NCI-H524 treated with DMSO at 0.1 percent for 48 hours (cell line): ENCODE measurements around the gene AKNA.
"Not testable (repeated sequence)": the region's sequence is repeated elsewhere in the genome, so short reads cannot be mapped to it uniquely, and the experiment has no call there.

ENCODE experiments used
- DNase-seq: peaks from one replicate; lab custom pipeline; 2025; lab: John Stamatoyannopoulos, UW

Gene AKNA

DNA sequence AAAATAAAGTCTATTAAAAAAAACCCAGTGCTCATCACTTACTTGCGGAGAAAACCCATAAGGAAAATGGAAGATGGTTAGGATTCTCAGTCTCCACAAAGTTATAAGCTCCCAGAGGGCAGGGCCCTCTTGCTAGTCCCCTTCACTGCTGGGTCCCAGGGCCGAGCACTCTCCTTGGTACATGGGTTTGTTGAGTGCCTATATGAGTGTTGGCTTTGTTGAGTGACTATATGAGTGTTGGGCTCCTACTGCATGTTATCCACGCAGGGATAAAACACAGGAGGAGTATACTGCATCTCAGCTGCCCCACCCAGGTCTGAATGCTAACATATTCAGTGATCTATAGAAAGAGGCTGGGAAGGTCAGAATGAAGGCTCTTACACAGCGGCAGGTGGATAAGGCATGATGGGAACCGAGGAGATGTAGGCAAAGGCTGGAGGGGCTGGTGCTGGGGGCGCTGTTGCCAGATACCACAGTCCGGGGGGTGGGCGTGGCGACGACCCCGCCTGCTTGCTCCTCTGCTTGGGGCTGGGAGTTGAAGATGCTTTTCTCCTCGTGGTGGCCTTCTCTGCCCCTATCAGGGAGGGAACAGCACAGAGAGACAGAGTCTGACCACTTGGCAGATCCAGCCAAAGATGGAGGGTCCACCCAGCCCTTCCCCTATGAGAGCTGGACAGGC lies 46.5 kb downstream of the AKNA start:
- no peak for DNase-seq

DNA sequence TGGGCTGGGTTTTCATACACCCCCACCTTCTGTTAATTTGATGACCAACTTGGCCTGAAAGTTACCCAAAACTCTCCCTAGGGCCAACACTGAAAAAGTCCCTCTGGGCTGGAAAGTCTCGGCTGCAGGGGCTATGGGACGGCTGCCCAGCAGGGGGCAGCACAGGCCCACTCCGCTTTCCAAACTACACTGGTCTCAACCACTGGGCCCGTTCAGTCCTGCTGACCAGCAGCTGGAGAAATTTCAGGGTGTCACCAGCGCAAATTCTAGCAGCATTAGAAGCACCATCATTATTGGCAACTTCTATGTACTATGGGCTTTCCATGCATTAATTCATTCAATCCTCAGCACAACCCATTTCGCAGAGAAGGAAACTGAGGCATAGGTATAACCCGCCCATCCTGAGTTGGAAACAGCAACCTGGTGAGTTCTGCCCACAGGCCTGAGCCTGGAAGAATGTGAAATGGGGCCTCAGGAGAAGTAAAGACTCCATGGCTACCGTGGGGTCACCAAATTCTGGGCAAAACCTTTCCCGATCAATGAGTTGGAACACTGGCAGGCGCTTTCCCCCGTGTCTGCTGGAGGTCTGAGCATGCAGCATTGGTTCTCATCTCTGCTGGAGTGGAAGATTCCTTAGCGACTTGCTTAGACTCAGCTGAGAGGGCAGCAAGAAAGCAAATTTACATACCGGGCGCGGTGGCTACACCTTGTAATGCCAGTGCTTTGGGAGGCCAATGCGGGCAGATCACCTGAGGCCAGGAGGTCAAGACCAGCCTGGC lies 48.5 kb downstream of the AKNA start:
- DNase-seq = no peak

DNA sequence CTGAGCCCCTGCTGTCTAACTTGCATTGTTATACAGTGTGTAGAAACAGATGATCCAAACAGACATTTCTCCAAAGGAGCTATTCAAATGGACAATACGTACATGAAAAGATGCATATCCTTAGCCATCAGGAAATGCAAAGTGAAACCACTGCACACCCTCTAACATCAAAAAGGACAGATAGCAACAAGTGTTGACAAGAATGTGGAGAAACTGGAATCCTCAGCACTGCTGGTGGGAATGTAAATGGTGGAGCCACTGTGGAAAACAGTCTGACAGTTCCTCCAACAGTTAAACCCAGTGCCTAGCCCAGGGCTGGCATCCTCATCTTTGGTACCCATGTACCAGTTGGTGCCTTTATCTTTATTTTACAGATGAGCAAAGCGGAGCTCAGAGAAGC lies 49.6 kb downstream of the AKNA start:
- DNase-seq = no peak

DNA sequence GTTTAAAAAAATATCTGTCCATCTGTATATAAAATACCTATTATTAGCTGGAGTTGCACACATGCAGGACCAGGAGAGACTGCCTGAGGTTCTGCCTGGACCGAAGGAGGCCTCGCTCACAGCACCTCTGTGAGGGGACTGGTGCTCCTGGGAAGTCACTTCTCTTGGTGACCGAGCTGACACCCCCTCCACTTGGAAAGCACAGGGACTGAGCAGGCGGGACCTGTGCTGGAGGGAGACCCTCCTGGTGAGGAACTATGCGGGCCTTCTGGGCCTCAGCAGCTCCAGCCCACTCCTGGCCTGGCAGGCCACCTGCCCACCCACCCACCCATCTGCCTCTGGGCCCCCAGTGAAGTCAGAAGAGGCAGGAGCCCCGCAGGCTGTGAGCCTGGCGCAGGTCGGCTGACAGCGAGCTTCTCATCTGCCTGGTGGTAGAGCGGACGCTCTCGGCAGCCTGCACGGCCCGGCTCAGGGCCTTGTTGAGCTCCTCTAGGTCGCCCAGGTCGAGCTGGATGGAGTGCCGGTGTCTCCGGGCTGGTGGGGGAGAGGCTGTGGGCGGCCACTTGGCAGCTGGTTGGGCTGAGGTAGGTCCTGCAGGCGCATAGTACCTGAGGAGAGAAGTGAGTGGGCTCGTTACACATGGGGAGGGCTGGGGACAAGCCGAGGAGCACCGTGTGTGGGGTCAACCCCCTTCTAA lies 50.9 kb downstream of the AKNA start:
- DNase-seq = no peak

DNA sequence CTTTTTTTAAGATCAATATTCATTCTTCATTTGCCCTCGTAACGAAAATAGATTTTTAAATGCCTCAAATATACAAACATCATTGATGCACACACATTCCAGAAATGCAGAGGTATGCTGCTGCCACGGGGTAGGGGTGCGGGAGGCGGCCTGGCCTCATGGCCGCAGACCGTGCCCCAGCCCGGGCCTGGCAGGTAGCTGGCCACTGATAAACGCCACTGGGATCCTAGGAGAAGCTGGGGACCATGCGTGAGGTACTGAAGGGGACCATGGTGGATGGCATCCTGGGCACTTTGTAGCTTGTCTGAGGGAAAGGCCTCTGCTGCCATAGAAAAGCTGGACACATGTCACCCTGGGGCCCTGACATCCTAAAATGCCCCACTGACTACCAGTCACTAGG lies 51.6 kb downstream of the AKNA start:
- DNase-seq = no peak

DNA sequence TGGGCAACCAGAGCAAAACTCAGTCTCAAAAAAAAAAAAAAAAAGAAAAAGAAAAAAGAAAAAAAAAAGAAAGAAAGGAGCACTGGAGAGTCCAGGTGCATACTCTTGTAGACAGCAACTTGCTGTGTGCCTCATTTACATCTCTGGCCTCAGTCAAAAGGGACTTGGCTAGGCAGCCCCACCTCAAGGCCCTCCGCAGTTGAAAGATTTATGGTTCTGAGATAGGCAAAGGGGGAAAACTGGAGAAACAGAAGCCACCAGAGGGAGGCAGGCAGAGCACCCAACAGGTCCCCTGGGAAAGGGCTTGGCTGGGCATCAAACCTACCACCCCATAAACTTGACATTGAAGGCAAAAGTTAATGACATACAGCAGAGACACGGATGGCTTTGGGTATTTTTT lies 52.0 kb downstream of the AKNA start:
- no peak for DNase-seq

DNA sequence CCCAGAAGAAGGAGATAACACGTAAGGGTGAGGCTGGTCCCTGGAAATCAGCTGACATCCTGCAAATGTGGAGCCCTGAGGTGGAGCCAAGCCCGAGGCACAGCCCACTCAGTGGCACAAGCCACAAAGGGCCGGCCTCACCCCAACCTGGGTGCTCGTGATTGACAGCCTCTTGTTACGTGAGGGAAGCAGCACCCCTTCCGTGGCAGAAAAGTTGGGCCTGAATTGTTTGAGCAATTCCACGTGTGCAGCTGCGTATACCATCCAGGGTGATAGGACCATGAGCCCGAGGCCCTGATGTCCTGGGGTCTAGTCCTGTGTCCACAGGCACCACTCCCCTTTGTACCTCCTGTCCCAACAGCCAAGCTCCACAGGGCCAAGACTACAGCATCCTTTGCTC lies 53.3 kb downstream of the AKNA start:
- DNase-seq = no peak

- not testable (repeated sequence) for DNase-seq
Measured at GRCh38 chr9:114333718-114334117, 54.1 kb downstream of the AKNA start.

DNA sequence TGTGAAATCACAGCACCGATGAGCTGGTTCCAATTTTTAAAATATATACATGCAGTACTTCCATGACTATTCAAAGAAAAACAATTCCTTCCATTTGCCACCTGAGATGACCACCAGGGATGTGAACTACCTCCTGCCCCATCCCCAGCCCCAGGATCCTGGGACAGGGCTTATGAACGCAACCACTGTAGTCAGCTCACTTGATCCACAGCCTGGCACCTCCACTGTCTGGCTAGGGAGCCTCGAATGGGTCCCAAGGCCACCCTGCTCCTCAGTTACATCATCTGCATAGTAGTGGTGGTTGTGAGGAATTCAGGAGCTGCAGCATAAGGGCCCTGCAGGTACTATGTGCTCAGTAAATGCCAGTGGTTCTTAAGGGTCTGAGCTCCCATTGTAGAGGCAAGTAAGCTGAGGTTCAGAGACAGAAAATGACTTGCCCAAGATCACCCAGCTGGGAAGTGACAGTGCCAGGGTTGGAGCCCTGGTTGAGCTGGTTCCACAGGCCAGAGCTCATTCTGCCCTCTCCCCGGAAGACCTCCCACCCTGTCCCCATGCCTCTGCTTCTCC lies 55.2 kb downstream of the AKNA start:
- not testable (repeated sequence) for DNase-seq

DNA sequence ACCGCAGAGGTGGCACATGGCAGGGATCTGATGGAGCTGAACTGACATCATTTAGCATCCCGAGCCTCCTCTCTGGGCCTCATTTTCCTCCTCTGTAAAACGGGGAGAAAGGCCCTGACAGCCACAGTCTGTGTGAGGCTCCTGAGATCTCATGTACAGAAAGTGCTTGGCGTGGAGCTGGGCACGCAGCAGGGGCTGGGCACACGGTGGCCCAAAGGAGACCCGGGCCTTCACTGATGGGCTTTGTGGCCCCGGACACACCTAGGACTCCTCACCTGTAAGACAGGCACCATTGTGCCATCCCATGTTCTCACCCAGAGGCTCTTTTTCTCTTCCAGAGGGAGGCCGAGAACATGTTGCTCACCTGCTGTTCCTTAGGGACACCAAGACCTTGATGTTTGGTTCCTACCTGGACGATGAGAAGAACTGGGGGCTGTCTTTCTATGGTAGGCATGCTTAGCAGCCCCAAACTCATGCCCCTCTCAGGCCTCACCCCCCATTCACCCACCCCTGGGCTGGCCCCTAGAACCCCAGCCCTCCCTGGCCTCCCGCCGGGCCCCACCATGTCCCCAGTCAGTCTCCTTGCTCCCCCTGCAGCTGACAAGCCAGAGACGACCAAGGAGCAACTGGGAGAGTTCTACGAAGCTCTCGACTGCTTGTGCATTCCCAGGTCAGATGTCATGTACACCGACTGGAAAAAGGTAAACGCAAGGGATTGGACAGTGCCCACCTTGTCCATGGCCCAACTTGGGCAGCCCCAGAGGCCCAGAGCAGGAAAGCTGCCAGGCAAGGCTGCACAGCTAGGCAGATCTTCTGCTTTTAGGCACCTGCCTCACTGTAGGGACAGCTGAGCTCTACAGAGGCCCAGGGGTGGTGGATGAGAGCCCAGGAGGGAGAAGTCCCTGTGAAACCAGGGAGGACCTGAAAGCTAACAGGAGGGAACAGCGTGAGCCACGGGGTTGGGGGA lies 56.3 kb downstream of the AKNA start:
- DNase-seq = not testable (repeated sequence)

DNA sequence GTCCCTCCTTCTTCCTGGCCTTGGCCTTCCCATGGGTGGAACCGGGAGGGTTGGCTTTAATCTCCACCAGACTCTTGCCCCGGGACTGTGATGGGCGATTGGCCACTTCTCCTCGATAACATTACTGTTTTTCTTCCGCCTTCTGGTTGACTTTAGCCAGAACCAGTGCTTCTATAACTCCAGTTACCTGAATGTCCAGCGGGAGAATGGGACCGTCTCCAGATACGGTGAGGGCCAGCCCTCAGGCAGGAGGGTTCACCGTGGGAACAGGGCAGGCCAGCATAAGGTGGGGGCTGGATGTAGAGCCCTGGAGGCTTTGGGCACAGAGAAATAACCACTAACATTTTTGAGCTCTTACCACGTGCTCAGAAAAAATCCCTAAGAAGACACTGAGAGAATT lies 57.1 kb downstream of the AKNA start:
- no peak for DNase-seq

GRCh38 chr9:114329625-114330022 lies 58.2 kb downstream of the AKNA start, which contains the start of gene ORM2:
Gene ORM2 (plus strand): TSS chr9:114329869. CDS start chr9:114329905, 36 bp downstream.
- not testable (repeated sequence) for DNase-seq

DNA sequence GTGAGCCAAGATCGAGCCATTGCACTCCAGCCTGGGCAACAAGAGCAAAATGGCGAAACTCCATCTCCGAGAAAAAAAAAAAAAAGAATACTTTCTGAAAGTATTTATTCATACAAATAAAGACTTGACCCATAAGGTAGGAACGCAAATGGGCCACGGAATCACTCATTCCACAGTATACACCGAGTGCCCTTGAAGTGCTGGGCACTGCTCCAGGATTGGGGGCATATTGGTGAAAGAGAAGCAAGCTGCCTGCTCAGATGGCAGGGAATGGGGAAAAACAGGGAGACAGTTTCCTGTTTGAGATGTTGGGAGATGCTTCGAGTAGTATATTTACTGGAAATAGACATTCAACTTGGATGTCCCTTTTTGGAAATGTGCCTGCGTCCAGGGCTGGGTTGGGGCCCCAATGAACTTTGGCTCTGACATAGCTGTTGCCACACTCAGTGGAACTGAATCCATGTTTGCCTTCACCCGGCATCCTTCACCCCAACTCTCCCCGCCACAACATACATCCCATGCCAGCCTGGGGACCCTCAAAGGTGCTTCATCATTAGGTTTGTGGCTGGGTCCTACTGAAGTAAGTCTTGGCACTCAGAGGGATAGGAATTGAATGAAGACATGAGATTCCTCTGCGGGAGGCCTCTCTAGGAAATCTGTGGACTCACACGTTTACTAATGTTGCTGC lies 58.7 kb downstream of the AKNA start:
- DNase-seq = not testable (repeated sequence)

- DNase-seq = not testable (repeated sequence)
Measured at GRCh38 chr9:114328357-114328820, 59.4 kb downstream of the AKNA start.

- DNase-seq = no peak
Measured at GRCh38 chr9:114327749-114328148, 60.0 kb downstream of the AKNA start.

GRCh38 chr9:114325684-114326254 lies 62.0 kb downstream of the AKNA start:
- not testable (repeated sequence) for DNase-seq

- DNase-seq = not testable (repeated sequence)
Measured at GRCh38 chr9:114324965-114325364, 62.8 kb downstream of the AKNA start.

DNA sequence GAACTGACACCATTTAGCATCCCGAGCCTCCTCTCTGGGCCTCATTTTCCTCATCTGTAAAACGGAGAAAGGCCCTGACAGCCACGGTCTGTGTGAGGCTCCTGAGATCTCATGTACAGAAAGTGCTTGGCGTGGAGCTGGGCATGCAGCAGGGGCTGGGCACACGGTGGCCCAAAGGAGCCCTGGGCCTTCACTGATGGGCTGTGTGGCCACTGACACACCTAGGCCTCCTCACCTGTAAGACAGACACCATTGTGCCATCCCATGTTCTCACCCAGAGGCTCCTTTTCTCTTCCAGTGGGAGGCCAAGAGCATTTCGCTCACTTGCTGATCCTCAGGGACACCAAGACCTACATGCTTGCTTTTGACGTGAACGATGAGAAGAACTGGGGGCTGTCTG lies 63.3 kb downstream of the AKNA start:
- DNase-seq = no peak

DNA sequence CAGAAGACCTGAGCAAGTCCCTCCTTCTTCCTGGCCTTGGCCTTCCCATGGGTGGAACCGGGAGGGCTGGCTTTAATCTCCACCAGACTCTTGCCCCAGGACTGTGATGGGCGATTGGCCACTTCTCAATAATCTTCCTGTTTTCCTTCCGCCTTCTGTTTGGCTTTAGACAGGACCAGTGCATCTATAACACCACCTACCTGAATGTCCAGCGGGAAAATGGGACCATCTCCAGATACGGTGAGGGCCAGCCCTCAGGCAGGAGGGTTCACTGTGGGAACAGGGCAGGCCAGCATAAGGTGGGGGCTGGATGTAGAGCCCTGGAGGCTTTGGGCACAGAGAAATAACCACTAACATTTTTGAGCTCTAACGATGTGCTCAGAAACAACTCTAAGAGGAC lies 63.9 kb downstream of the AKNA start:
- not testable (repeated sequence) for DNase-seq
